GM12873 (cell line): ENCODE measurements around the gene F12.

Source experiments
- TF ChIP-seq, protein P1 (sequence below): IDR thresholded peaks from 2 replicates; pipeline ENCODE4 v1.5.1; 2012; ENCODE audit warnings: low read depth, mild to moderate bottlenecking, moderate library complexity, low read length, control low read depth; ENCODE audit not compliant: insufficient read depth; ENCODE audit errors: missing control alignments

The F12 gene

DNA sequence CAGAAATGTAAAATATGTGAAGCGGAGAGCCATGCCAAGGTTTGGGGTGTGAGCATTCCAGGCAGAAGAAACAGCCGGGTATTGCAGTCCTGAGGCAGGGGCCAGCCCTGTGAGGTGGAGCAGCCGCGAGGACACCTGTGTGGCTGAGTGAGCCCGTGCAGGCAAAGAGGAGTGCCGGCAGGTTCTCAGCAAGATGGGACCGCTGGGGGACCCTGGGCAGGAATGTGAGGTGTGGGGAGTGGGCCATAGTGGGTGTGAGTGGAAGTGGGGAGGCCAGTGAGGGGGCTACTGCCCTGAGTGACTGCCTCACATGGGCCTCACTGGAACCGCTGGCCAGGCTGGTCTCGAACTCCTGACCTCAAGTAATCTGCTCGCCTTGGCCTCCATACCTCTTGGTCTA lies 29.1 kb upstream of the F12 start:
- TF ChIP-seq, protein P1, sequence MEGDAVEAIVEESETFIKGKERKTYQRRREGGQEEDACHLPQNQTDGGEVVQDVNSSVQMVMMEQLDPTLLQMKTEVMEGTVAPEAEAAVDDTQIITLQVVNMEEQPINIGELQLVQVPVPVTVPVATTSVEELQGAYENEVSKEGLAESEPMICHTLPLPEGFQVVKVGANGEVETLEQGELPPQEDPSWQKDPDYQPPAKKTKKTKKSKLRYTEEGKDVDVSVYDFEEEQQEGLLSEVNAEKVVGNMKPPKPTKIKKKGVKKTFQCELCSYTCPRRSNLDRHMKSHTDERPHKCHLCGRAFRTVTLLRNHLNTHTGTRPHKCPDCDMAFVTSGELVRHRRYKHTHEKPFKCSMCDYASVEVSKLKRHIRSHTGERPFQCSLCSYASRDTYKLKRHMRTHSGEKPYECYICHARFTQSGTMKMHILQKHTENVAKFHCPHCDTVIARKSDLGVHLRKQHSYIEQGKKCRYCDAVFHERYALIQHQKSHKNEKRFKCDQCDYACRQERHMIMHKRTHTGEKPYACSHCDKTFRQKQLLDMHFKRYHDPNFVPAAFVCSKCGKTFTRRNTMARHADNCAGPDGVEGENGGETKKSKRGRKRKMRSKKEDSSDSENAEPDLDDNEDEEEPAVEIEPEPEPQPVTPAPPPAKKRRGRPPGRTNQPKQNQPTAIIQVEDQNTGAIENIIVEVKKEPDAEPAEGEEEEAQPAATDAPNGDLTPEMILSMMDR = no peak

DNA sequence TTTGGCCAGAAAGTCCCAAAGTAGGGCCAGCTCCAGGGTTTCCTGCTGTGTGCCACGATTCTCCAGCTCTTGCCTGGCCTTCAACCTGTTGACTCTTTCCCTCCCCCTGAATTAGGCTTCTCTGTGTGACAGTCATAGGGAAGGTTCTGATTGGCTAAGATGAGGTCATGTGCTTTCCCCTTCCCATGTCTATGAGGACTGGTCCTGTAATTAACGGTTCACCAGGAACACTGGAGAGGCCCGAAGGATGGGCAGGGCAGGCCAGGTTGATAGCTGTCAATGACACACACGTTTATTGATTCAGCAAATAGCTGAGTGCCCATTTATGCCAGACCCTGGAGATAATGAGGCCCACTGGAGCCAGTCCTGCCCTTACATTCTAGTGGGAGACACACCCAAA lies 28.3 kb upstream of the F12 start:
- TF ChIP-seq, protein P1 = no peak

DNA sequence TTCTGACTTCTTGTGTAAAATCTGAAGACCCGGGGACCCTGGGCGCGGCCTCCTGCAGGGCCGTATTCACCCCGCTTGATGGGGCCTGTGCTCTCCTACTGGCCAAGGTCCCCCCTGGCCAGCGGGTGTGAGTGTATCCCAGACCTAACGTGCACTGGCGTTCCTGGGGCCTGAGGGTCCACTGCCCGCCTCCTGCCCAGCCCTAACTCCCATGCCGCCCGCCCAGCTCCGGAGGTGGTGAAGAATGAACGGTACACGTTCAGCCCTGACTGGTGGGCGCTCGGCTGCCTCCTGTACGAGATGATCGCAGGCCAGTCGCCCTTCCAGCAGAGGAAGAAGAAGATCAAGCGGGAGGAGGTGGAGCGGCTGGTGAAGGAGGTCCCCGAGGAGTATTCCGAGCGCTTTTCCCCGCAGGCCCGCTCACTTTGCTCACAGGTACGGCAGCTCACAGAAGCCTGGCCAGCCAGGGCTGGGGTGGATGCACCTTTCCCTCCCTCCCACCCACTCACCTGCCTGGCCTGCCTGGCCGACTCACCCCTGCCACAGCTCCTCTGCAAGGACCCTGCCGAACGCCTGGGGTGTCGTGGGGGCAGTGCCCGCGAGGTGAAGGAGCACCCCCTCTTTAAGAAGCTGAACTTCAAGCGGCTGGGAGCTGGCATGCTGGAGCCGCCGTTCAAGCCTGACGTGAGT lies 26.6 kb upstream of the F12 start:
- TF ChIP-seq, protein P1 = no peak

DNA sequence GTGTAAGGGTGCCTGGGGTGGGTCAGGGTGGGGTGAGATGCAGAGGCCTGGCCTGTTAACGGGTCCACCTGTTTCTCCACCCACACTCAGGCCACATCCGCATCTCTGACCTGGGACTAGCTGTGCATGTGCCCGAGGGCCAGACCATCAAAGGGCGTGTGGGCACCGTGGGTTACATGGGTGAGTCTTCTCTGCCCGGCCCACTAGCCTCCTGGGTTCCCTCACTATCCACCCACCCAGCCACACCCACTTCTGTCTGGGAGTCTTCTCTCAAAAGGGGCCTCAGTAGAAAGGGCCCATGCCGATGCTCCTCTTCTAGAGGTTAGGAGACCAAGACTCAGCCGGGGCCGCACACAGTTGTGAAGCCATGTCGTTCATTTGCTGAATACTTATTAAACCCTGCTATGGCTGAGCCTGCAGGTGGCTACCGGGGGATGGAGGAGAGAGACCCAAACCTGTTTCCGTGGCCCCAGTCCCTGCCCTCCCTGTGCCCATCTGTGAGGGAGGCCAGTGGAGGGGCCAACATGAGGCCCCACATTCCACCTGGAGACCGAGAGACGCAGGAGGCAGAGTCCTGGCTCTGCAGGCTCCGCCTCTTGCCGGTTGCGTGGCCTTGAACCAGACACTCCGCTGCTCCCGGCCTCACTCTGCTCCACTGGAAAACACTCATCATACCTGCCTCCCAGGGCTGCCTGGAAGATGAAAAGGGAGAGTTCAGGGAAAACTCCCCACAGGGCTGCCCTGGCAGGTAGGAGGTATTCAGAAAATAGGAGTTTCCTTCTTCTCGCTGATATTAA lies 25.8 kb upstream of the F12 start:
- TF ChIP-seq, protein P1 = no peak

DNA sequence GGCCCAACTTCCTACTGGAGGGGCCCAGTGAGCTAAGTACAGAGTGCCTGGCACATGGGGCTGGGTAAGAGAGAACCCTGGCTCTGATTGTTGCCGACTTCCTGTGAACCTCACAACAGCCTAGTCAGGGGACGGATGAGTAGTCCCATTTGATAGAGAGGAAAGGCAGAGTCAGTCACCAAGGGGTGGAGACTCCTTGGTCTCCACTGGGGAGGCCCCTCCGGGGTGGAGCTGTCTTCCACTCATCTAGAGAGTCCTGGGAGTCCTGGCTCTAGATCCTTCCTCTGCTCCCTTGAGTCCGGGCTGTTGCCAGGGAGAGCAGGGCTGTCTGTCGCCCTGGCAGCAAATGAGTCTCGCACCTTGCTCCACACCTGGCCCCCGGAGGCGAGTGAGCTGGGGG lies 25.1 kb upstream of the F12 start:
- TF ChIP-seq, protein P1 = no peak

DNA sequence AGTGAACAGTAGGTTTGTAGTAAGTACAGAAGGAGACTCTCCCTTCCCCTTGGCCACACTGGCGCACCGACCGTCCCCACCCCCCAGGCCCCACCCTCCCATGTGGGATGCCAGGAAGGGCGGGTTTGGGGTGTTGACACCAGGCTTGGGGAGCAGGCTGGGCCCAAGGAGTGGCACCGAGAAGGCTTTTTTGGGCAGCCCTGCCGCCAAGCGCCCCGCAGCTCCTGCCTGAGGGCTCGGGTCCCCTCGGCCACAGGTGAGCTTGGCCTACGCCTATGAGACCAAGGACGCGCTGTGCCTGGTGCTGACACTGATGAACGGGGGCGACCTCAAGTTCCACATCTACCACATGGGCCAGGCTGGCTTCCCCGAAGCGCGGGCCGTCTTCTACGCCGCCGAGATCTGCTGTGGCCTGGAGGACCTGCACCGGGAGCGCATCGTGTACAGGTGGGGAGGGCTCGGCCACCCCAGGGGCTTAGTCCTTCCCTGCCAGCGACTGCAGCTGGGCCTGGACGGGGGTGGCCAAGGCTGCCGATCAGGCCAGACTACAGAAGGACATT lies 24.4 kb upstream of the F12 start:
- TF ChIP-seq, protein P1 = no peak
